A549 (cell line): ENCODE measurements around the gene SLC22A23. TPM values are rescaled to one million over a fixed set of nuclear protein-coding genes. Genes with fewer than 3 reads are reported as not detected.

Source experiments
- ATAC-seq, 2 experiments: fragments of 200-7000 bp in 1 of 2; fragments of >200 bp in 1 of 2; cut with Nextera tagmentation in 1 of 2; cut with Tn5 transposase in 1 of 2; 3 replicates each; pipeline versions ENCODE4 v1.8.0 to v1.9.1; 2018 to 2020; ENCODE audit warnings: mild to moderate bottlenecking in 1 of 2, moderate library complexity in 1 of 2
- CTCF ChIA-PET: fragments of 300-600 bp; sonication (Branson Sonifier 250); formaldehyde crosslinking; extraction: SDS; loops from one replicate; lab custom pipeline; 2021; ENCODE audit warnings: antibody characterized with exemption, inconsistent platforms; lab: Yijun Ruan, JAX
- POLR2A ChIA-PET: fragments of 350-600 bp; formaldehyde crosslinking; extraction: SDS; loops from one replicate; lab custom pipeline; 2021; ENCODE audit warnings: antibody characterized with exemption, inconsistent platforms; lab: Yijun Ruan, JAX
- DNase-seq, 2 experiments: peaks; one replicate each; pipeline versions ENCODE4 v3.0.0 to v3.0.0-alpha.2; 2011 to 2016; ENCODE audit warnings: low read depth in 1 of 2, low spot score in 1 of 2
- FAIRE-seq: peaks from 2 replicates; lab custom pipeline; 2011; peaks lifted over from hg19 to GRCh38; lab: Jason Lieb, UNC
- H3K27ac ChIP-seq, 2 experiments: fragments of >200 bp; sonication (Bioruptor Twin); formaldehyde crosslinking; 3 replicates each; pipeline ENCODE4 v1.5.1; 2016 to 2017
- H3K4me1 ChIP-seq: fragments of >200 bp; sonication (Bioruptor Twin); formaldehyde crosslinking; 3 replicates; pipeline ENCODE4 v1.6.1; 2016
- H3K4me2 ChIP-seq: fragments of >200 bp; sonication (Bioruptor Twin); formaldehyde crosslinking; 3 replicates; pipeline ENCODE4 v1.6.1; 2016
- H3K4me3 ChIP-seq: fragments of >200 bp; sonication (Bioruptor Twin); formaldehyde crosslinking; 3 replicates; pipeline ENCODE4 v1.5.1; 2016
- H3K9me3 ChIP-seq: fragments of >200 bp; sonication (Bioruptor Twin); formaldehyde crosslinking; 3 replicates; pipeline ENCODE4 v1.6.1; 2016
- BHLHE40 ChIP-seq: IDR thresholded peaks from 2 replicates; pipeline ENCODE4 v1.6.1; 2012; ENCODE audit warnings: low read depth, low read length, inconsistent platforms
- CBX8 ChIP-seq: fragments of 200-600 bp; sonication (generic); IDR thresholded peaks from 2 replicates; pipeline ENCODE4 v1.6.1; 2016
- EHF ChIP-seq: fragments of 250-450 bp; sonication (Bioruptor Pico); IDR thresholded peaks from 2 replicates; pipeline ENCODE4 v1.5.0; 2020; ENCODE audit warnings: mild to moderate bottlenecking
- ESRRA ChIP-seq: fragments of 150-350 bp; IDR thresholded peaks from 2 replicates; pipeline ENCODE4 v1.6.1; 2014; ENCODE audit warnings: mild to moderate bottlenecking, low read length, borderline replicate concordance
- GATA3 ChIP-seq: IDR thresholded peaks from 2 replicates; pipeline ENCODE4 v1.6.1; 2012; ENCODE audit warnings: borderline replicate concordance
- HEYL ChIP-seq: fragments of 250-450 bp; sonication (Bioruptor Pico); IDR thresholded peaks from 2 replicates; pipeline ENCODE4 v1.8.0; 2021; ENCODE audit warnings: mild to moderate bottlenecking, moderate library complexity
- HOXB13 ChIP-seq: fragments of 250-450 bp; sonication (Bioruptor Pico); IDR thresholded peaks from 2 replicates; pipeline ENCODE4 v1.5.0; 2020; ENCODE audit warnings: low read depth, mild to moderate bottlenecking, moderate library complexity
- HOXB5 ChIP-seq: fragments of 250-450 bp; sonication (Bioruptor Pico); IDR thresholded peaks from 2 replicates; pipeline ENCODE4 v1.5.0; 2020; ENCODE audit warnings: mild to moderate bottlenecking, moderate library complexity
- JUN ChIP-seq, 2 experiments: fragments of >200 bp; sonication (Bioruptor Twin); formaldehyde crosslinking; IDR thresholded peaks; 2 replicates in 1 of 2; 3 replicates in 1 of 2; pipeline ENCODE4 v1.6.1; 2016 to 2017
- KDM5A ChIP-seq: fragments of 200-600 bp; sonication (generic); IDR thresholded peaks from 2 replicates; pipeline ENCODE4 v1.6.1; 2016; ENCODE audit warnings: antibody characterized with exemption, mild to moderate bottlenecking
- PHF8 ChIP-seq: fragments of 200-600 bp; sonication (generic); IDR thresholded peaks from 2 replicates; pipeline ENCODE4 v1.6.1; 2016; ENCODE audit warnings: low read depth, mild to moderate bottlenecking, antibody characterized with exemption, moderate library complexity, borderline replicate concordance
- SMC3 ChIP-seq: fragments of >200 bp; sonication (Bioruptor Twin); formaldehyde crosslinking; IDR thresholded peaks from 3 replicates; pipeline ENCODE4 v1.6.1; 2018; ENCODE audit warnings: inconsistent platforms
- WGBS: methylation state at CpG from one replicate; pipeline ENCODE4 v1.1.6; 2017; ENCODE audit errors: missing lambda C conversion rate; 5-methylcytosine and 5-hydroxymethylcytosine counted together
- polyA plus RNA-seq, 4 experiments: library from polyadenylated mRNA; depleted of rRNA in 3 of 4; stranded (reverse); fragments of >200 nt; fragmentation: RNase III in 1 of 4; extraction: RNeasy Plus Mini Kit Qiagen cat#74134 plus additional on column Dnase treatment in 1 of 4; gene quantifications; 2 replicates in 3 of 4; 3 replicates in 1 of 4; pipeline ENCODE4 v1.2.3, GENCODE V29; 2011 to 2017
- TF ChIP-seq, protein P1 (sequence below): IDR thresholded peaks from 2 replicates; pipeline ENCODE4 v1.6.1; 2012
- TF ChIP-seq, protein P2 (sequence below): fragments of 150-350 bp; IDR thresholded peaks from 2 replicates; pipeline ENCODE4 v1.6.1; 2014; ENCODE audit warnings: low read depth, mild to moderate bottlenecking, low read length
- TF ChIP-seq, protein P3 (sequence below): fragments of 250-450 bp; sonication (Bioruptor Pico); IDR thresholded peaks from 2 replicates; pipeline ENCODE4 v1.5.0; 2020; ENCODE audit warnings: low read depth, mild to moderate bottlenecking, moderate library complexity
- TF ChIP-seq, protein P4 (sequence below): fragments of 450-650 bp; IDR thresholded peaks from 2 replicates; pipeline ENCODE4 v1.6.1; 2014; ENCODE audit warnings: antibody characterized with exemption
- TF ChIP-seq, protein P5 (sequence below): IDR thresholded peaks from 2 replicates; pipeline ENCODE4 v1.6.1; 2012
- TF ChIP-seq, protein P6 (sequence below): IDR thresholded peaks from 2 replicates; pipeline ENCODE4 v1.6.1; 2012; ENCODE audit warnings: low read depth, borderline replicate concordance
- TF ChIP-seq, protein P7 (sequence below): fragments of >200 bp; sonication (Bioruptor Twin); formaldehyde crosslinking; IDR thresholded peaks from 3 replicates; pipeline ENCODE4 v1.6.1; 2016

Gene SLC22A23
- polyA plus RNA-seq, 2 of the 4 experiments (the other 2 are of a cell fraction), result 4.4 to 6.2 TPM

DNA sequence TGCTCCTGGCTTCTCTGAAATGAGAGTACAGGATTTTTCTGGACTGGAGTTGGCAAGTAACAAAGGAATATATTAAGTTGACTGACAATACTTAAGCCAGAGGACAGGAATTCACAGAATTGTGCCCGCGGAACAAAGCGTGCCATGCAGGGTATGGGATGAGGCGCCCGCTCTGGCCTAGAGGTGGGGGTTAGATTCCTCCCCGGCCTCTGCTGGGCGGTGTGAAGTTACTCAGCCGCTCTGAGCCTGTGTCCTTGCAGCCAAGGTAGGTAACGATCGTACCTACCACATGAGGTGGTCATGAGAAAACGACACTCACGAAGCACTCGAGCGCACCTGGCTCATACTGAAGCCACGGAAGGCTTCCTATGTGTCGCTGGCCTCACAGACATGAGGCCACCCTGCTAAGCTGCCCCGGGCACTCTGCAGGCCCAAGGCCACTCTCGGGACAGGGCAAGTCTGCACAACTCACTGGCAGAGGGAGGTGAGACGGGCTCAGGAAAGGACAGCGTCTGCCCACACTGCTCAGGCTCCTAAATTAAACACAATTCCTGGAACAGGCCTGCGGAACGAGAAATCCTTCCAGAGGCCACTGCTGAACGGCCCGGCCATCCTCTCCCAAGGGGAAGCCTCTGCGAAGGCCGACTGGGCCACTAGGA is 127.3 kb downstream of the SLC22A23 start (continued):
- TF ChIP-seq CBX8 (no peak), BHLHE40 (no peak)

DNA sequence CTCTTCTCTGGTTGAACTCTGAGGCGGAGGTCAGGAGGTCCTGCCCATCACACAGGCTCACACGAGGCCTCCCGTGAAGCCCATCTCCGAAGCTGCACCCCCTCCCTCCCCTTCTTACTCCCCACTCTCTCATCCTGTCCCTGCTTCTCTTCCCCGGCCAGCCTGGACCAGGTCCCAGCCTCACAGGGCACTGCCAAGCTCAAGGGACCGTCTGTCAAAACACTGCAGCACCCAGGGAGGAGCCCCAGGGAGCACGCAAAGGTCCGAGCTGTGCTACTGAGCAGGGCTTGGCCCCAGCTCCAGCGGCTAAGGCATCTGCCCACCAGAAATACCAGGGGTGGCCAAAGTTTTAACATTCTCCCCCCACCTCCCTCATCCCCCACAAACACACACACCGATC is 128.1 kb downstream of the SLC22A23 start:
- CTCF ChIA-PET, result no interaction called here
- POLR2A ChIA-PET, result no interaction called here
- H3K4me3 ChIP-seq, result no peak overlapping the region
- WGBS, result 95% methylated on average over 8 of the region's 10 CpGs
- ATAC-seq (no peak), FAIRE-seq (no peak)
- no peak for TF ChIP-seq ESRRA
- TF ChIP-seq KDM5A, result no peak
- no peak for TF ChIP-seq SMC3
- TF ChIP-seq, protein P1, sequence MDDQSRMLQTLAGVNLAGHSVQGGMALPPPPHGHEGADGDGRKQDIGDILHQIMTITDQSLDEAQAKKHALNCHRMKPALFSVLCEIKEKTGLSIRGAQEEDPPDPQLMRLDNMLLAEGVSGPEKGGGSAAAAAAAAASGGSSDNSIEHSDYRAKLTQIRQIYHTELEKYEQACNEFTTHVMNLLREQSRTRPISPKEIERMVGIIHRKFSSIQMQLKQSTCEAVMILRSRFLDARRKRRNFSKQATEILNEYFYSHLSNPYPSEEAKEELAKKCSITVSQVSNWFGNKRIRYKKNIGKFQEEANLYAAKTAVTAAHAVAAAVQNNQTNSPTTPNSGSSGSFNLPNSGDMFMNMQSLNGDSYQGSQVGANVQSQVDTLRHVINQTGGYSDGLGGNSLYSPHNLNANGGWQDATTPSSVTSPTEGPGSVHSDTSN, result no peak
- TF ChIP-seq CBX8, result no peak
- TF ChIP-seq JUN (IDR thresholded peaks at IDR 0.05), result no peak
- TF ChIP-seq, protein P2, sequence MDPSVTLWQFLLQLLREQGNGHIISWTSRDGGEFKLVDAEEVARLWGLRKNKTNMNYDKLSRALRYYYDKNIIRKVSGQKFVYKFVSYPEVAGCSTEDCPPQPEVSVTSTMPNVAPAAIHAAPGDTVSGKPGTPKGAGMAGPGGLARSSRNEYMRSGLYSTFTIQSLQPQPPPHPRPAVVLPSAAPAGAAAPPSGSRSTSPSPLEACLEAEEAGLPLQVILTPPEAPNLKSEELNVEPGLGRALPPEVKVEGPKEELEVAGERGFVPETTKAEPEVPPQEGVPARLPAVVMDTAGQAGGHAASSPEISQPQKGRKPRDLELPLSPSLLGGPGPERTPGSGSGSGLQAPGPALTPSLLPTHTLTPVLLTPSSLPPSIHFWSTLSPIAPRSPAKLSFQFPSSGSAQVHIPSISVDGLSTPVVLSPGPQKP, result no peak
- no peak for TF ChIP-seq GATA3
- no peak for TF ChIP-seq HOXB5 (CRISPR knock-in tag)
- no peak for TF ChIP-seq PHF8
- TF ChIP-seq, all 56 proteins: peak for 0
- Histone ChIP-seq H3K9me3 (no peaks in the 10 kb centered on the region), H3K4me2 (peak overlapping the region; percentile 56; the same call in 1 of the 3 replicates), H3K27ac (peak overlapping the region in 1 of 2 experiments; percentile 70; a peak in 4 of 6 replicates), H3K4me1 (peaks cover 47% of the 10 kb centered on the region)
- DNase-seq, result no peak

DNA sequence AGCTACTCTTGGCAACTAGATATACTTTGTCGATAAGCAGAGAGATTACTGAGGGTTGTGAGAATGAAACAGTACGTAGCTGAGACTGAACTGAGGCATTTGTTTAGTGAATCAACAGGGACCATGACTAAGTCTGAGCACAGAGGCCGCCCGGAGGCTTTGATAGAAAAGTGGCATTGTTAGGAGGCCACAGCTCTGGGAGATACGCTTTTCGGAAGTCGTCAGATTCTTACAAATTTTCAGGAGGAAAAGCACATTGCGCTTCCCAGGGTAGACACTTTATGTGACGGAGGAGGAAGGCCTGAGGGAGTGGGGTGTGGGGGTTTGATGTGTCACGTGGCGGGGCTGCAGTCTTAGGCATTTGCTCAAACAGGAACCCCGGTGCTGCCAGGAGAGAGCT is 128.7 kb downstream of the SLC22A23 start:
- TF ChIP-seq, protein P3, sequence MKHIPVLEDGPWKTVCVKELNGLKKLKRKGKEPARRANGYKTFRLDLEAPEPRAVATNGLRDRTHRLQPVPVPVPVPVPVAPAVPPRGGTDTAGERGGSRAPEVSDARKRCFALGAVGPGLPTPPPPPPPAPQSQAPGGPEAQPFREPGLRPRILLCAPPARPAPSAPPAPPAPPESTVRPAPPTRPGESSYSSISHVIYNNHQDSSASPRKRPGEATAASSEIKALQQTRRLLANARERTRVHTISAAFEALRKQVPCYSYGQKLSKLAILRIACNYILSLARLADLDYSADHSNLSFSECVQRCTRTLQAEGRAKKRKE, result no peak
- TF ChIP-seq, protein P4, sequence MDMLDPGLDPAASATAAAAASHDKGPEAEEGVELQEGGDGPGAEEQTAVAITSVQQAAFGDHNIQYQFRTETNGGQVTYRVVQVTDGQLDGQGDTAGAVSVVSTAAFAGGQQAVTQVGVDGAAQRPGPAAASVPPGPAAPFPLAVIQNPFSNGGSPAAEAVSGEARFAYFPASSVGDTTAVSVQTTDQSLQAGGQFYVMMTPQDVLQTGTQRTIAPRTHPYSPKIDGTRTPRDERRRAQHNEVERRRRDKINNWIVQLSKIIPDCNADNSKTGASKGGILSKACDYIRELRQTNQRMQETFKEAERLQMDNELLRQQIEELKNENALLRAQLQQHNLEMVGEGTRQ, result 0 out of 2 replicates have a peak, but pooled peaks have one; percentile 27
- TF ChIP-seq, protein P5, sequence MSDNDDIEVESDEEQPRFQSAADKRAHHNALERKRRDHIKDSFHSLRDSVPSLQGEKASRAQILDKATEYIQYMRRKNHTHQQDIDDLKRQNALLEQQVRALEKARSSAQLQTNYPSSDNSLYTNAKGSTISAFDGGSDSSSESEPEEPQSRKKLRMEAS, result no peak
- TF ChIP-seq, protein P6, sequence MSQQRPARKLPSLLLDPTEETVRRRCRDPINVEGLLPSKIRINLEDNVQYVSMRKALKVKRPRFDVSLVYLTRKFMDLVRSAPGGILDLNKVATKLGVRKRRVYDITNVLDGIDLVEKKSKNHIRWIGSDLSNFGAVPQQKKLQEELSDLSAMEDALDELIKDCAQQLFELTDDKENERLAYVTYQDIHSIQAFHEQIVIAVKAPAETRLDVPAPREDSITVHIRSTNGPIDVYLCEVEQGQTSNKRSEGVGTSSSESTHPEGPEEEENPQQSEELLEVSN, result no peak
- TF ChIP-seq HOXB13 (CRISPR knock-in tag) (no peak), HEYL (CRISPR knock-in tag) (no peak), CBX8 (no peak), EHF (CRISPR knock-in tag) (no peak)
- TF ChIP-seq, protein P7, sequence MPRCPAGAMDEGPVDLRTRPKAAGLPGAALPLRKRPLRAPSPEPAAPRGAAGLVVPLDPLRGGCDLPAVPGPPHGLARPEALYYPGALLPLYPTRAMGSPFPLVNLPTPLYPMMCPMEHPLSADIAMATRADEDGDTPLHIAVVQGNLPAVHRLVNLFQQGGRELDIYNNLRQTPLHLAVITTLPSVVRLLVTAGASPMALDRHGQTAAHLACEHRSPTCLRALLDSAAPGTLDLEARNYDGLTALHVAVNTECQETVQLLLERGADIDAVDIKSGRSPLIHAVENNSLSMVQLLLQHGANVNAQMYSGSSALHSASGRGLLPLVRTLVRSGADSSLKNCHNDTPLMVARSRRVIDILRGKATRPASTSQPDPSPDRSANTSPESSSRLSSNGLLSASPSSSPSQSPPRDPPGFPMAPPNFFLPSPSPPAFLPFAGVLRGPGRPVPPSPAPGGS, result no peak
- DNase-seq, result peak; percentile 13 to 38
- Histone ChIP-seq H3K27ac (peak overlapping the region; percentile 52 to 70; a peak in 4 of 6 replicates), H3K4me2 (peak overlapping the region; percentile 56), H3K9me3 (no peaks in the 10 kb centered on the region), H3K4me3 (no peak overlapping the region), H3K4me1 (peaks cover 53% of the 10 kb centered on the region)
- peak; percentile 25 to 68; a peak in 3 of 6 replicates for ATAC-seq
- ChIA-PET CTCF (interaction anchor here (0.5 to 1.8 kb wide), 2 partner anchors 48 to 121 kb away, joined by 3 to 5 read pairs; no protein-coding TSS in a partner anchor), POLR2A (no interaction called here)
- FAIRE-seq, result no peak
- WGBS, result 52% methylated on average over 12 of the region's 12 CpGs
